Measurements from ENCODE around the gene ANKRD1. TPM values are rescaled to one million over a fixed set of nuclear protein-coding genes. Genes with fewer than 3 reads are reported as not detected.

Gene ANKRD1
- total RNA-seq, 1 experiment from 2014 or later = not detected

GRCh38 chr10:90924552-90924951 lies 3.7 kb upstream of the ANKRD1 start:
- H3K4me2 ChIP-seq (ENCODE audit: low read length) = no peak overlapping the region
- no peak overlapping the region for H3K4me3 ChIP-seq (replicated peaks in 1 of 2; ENCODE audit: low read depth in 1 of 2, low read length in 2 of 2)
- no peak for TF ChIP-seq TCF7L2 (IDR thresholded peaks at IDR 0.05; ENCODE audit: borderline replicate concordance, extremely low read depth, insufficient read depth, insufficient read length)
- TF ChIP-seq SIN3A (IDR thresholded peaks at IDR 0.05; ENCODE audit: low read depth) = no peak
- no peak for TF ChIP-seq POLR2A (IDR thresholded peaks at IDR 0.05; ENCODE audit: borderline replicate concordance, extremely low read depth, insufficient read depth, insufficient read length)
- TF ChIP-seq CBX3 (IDR thresholded peaks at IDR 0.05; ENCODE audit: low read depth) = no peak
- TF ChIP-seq ATF3 (IDR thresholded peaks at IDR 0.05) = no peak
- TF ChIP-seq POLR2AphosphoS5 (IDR thresholded peaks at IDR 0.05; ENCODE audit: low read depth, low read length) = no peak
- TF ChIP-seq ZFX (IDR thresholded peaks at IDR 0.05) = no peak
- no peak for TF ChIP-seq JUND (IDR thresholded peaks at IDR 0.05)
- TF ChIP-seq EGR1 (IDR thresholded peaks at IDR 0.05; ENCODE audit: low read depth) = no peak
- no peak for TF ChIP-seq ZBTB33 (IDR thresholded peaks at IDR 0.05; ENCODE audit: extremely low read depth, insufficient replicate concordance, low read length)
- TF ChIP-seq YY1 (IDR thresholded peaks at IDR 0.05; ENCODE audit: extremely low read depth, insufficient replicate concordance, low read depth, low read length) = no peak
- TF ChIP-seq ZNF274 (IDR thresholded peaks at IDR 0.05; ENCODE audit: low read depth, low read length) = no peak
- TF ChIP-seq CEBPB (IDR thresholded peaks at IDR 0.05; ENCODE audit: low read depth) = no peak
- no peak for TF ChIP-seq ELF1 (IDR thresholded peaks at IDR 0.05; ENCODE audit: borderline replicate concordance, low read depth)
- TF ChIP-seq EZH2 (IDR thresholded peaks at IDR 0.05) = no peak
- TF ChIP-seq CTCF (IDR thresholded peaks at IDR 0.05 in 2 of 3, conservative IDR thresholded peaks at IDR 0.05 in 1 of 3; ENCODE audit: borderline replicate concordance in 1 of 3, insufficient read depth in 1 of 3, low read depth in 2 of 3, low read length in 2 of 3) = no peak
- TF ChIP-seq FOSL1 (IDR thresholded peaks at IDR 0.05; ENCODE audit: low read depth) = no peak
- no peak for TF ChIP-seq EZH2phosphoT487 (IDR thresholded peaks at IDR 0.05; ENCODE audit: borderline replicate concordance)
- TF ChIP-seq SRF (IDR thresholded peaks at IDR 0.05; ENCODE audit: low read depth) = no peak
- no peak for TF ChIP-seq RAD21 (IDR thresholded peaks at IDR 0.05; ENCODE audit: low read depth)
- intact Hi-C loops (cut with micrococcal nuclease) = no loop called here
- no peaks in the 10 kb centered on the region for H3K9me3 ChIP-seq (ENCODE audit: control insufficient read depth in 1 of 2, insufficient read depth in 1 of 2, low read depth in 1 of 2, low read length in 2 of 2)
- peaks cover 12 to 14% of the 10 kb centered on the region in 2 experiments for H3K4me1 ChIP-seq (ENCODE audit: control insufficient read depth in 1 of 2, insufficient read depth in 2 of 2, low read length in 2 of 2)
- ChIA-PET RAD21 (ENCODE audit: low non-redundant PET in 1 of 2, low total read pairs in 2 of 2, uncharacterized antibody in 2 of 2, unreplicated experiment in 2 of 2) (no interaction called here), CTCF (no interaction called here), POLR2A (no interaction called here)
- H3K27me3 ChIP-seq (ENCODE audit: insufficient read depth, low read length) = no peaks in the 10 kb centered on the region
- no peak overlapping the region for H2AFZ ChIP-seq (ENCODE audit: low read depth, low read length, poor library complexity, severe bottlenecking)
- no peaks in the 10 kb centered on the region for H3K36me3 ChIP-seq (ENCODE audit: control insufficient read depth in 1 of 2, insufficient read depth in 2 of 2, low read length in 2 of 2)
- no peak for DNase-seq (ENCODE audit: low read depth, low spot score)
- BruUV-seq (replicated peaks) = no TSS peak
- ATAC-seq = no peak
- H3K9ac ChIP-seq (ENCODE audit: low read length) = no peak overlapping the region
- no peaks in the 10 kb centered on the region for H3K79me2 ChIP-seq (ENCODE audit: insufficient read depth, low read length)
- H3K27ac ChIP-seq (ENCODE audit: low read depth, low read length) = no peak overlapping the region
- no peaks in the 10 kb centered on the region for H3K9me2 ChIP-seq (ENCODE audit: insufficient read depth)
- no peaks in the 10 kb centered on the region for H4K20me1 ChIP-seq (ENCODE audit: insufficient read depth)
